Measurements from ENCODE around the gene PORCN. TPM values are rescaled to one million over a fixed set of nuclear protein-coding genes. Genes with fewer than 3 reads are reported as not detected.
"Not testable (repeated sequence)": the region's sequence is repeated elsewhere in the genome, so short reads cannot be mapped to it uniquely, and the experiment has no call there.

Gene PORCN
- total RNA-seq, 1 donor from 2014 or later, result 15.0 TPM

- no peak for DNase-seq (ENCODE audit: extremely low read depth, low read depth, low spot score)
Observed at GRCh38 chrX:48509245-48509590, 426 bp downstream of the PORCN start.

GRCh38 chrX:48509619-48510018 is 827 bp downstream of the PORCN start:
- DNase-seq (ENCODE audit: extremely low read depth, low read depth, low spot score), result no peak

GRCh38 chrX:48511560-48511959 is 2.8 kb downstream of the PORCN start:
- DNase-seq (ENCODE audit: extremely low read depth, low read depth, low spot score), result no peak

- no peak for DNase-seq (ENCODE audit: extremely low read depth, low read depth, low spot score)
Observed at GRCh38 chrX:48512371-48512935, 3.7 kb downstream of the PORCN start.

- DNase-seq (ENCODE audit: extremely low read depth, low read depth, low spot score), result no peak
Observed at GRCh38 chrX:48513670-48514069, 4.9 kb downstream of the PORCN start.

- no peak for DNase-seq (ENCODE audit: extremely low read depth, low read depth, low spot score)
Observed at GRCh38 chrX:48514126-48514806, 5.5 kb downstream of the PORCN start.

- no peak for DNase-seq (ENCODE audit: extremely low read depth, low read depth, low spot score)
Observed at GRCh38 chrX:48514868-48515460, 6.2 kb downstream of the PORCN start.

- no peak for DNase-seq (ENCODE audit: extremely low read depth, low read depth, low spot score)
Observed at GRCh38 chrX:48515842-48516241, 7.0 kb downstream of the PORCN start.

GRCh38 chrX:48516285-48516684 is 7.5 kb downstream of the PORCN start:
- no peak for DNase-seq (ENCODE audit: extremely low read depth, low read depth, low spot score)

- DNase-seq (ENCODE audit: extremely low read depth, low read depth, low spot score), result no peak
Observed at GRCh38 chrX:48516987-48517386, 8.2 kb downstream of the PORCN start.

GRCh38 chrX:48519481-48519880 is 10.7 kb downstream of the PORCN start:
- DNase-seq (ENCODE audit: extremely low read depth, low read depth, low spot score), result not testable (repeated sequence)

GRCh38 chrX:48520455-48520854 is 11.7 kb downstream of the PORCN start:
- DNase-seq (ENCODE audit: extremely low read depth, low read depth, low spot score), result no peak

- DNase-seq (ENCODE audit: extremely low read depth, low read depth, low spot score), result no peak
Observed at GRCh38 chrX:48520976-48521352, 12.2 kb downstream of the PORCN start.

GRCh38 chrX:48521353-48522243 is 12.8 kb downstream of the PORCN start, which contains the start of gene EBP:
Gene EBP (plus strand): TSS chrX:48521808. CDS start chrX:48523772, 1,964 bp downstream.
- DNase-seq (ENCODE audit: extremely low read depth, low read depth, low spot score), result no peak

GRCh38 chrX:48522291-48522690 is 13.5 kb downstream of the PORCN start:
- no peak for DNase-seq (ENCODE audit: extremely low read depth, low read depth, low spot score)

- no peak for DNase-seq (ENCODE audit: extremely low read depth, low read depth, low spot score)
Observed at GRCh38 chrX:48523682-48524081, 14.9 kb downstream of the PORCN start.

GRCh38 chrX:48525853-48526252 is 17.1 kb downstream of the PORCN start:
- not testable (repeated sequence) for DNase-seq (ENCODE audit: extremely low read depth, low read depth, low spot score)

- DNase-seq (ENCODE audit: extremely low read depth, low read depth, low spot score), result no peak
Observed at GRCh38 chrX:48530736-48531135, 21.9 kb downstream of the PORCN start.

- no peak for DNase-seq (ENCODE audit: extremely low read depth, low read depth, low spot score)
Observed at GRCh38 chrX:48531358-48531959, 22.7 kb downstream of the PORCN start.

GRCh38 chrX:48532161-48532560 is 23.4 kb downstream of the PORCN start:
- no peak for DNase-seq (ENCODE audit: extremely low read depth, low read depth, low spot score)

- DNase-seq (ENCODE audit: extremely low read depth, low read depth, low spot score), result no peak
Observed at GRCh38 chrX:48533165-48533564, 24.4 kb downstream of the PORCN start.
